H9 (cell line): ENCODE data around the gene HCN2. TPM values are rescaled to one million over a fixed set of nuclear protein-coding genes. Genes with fewer than 3 reads are reported as not detected.

Experiments used
- DNase-seq: peaks from one replicate; pipeline ENCODE4 v3.0.0-alpha.2; 2017
- H2AFZ ChIP-seq: one replicate; pipeline ENCODE4 v1.6.1; 2013; ENCODE audit warnings: mild to moderate bottlenecking, low read length, control low read depth, moderate library complexity
- H2AK5ac ChIP-seq: 2 replicates; pipeline ENCODE4 v1.6.1; 2013; ENCODE audit warnings: low read length, control low read depth, mixed read lengths; ENCODE audit not compliant: insufficient read length
- H2BK120ac ChIP-seq: one replicate; pipeline ENCODE4 v1.6.1; 2013; ENCODE audit warnings: low read depth, mild to moderate bottlenecking, low read length, control low read depth, inconsistent platforms; ENCODE audit not compliant: poor library complexity, severe bottlenecking
- H2BK12ac ChIP-seq: 2 replicates; pipeline ENCODE4 v1.6.1; 2013; ENCODE audit warnings: low read length, control low read depth, mixed read lengths, low read depth; ENCODE audit not compliant: insufficient read length
- H2BK15ac ChIP-seq: 2 replicates; pipeline ENCODE4 v1.6.1; 2013; ENCODE audit warnings: low read depth, low read length, control low read depth
- H2BK20ac ChIP-seq: one replicate; pipeline ENCODE4 v1.6.1; 2013; ENCODE audit warnings: low read depth, mild to moderate bottlenecking, low read length, control low read depth, inconsistent platforms; ENCODE audit not compliant: poor library complexity, severe bottlenecking
- H2BK5ac ChIP-seq: 2 replicates; pipeline ENCODE4 v1.6.1; 2013; ENCODE audit warnings: low read length, control low read depth, mixed read lengths; ENCODE audit not compliant: insufficient read length
- H3K14ac ChIP-seq: 2 replicates; pipeline ENCODE4 v1.6.1; 2013; ENCODE audit warnings: low read length, control low read depth; ENCODE audit not compliant: insufficient read depth
- H3K18ac ChIP-seq: 2 replicates; pipeline ENCODE4 v1.6.1; 2013; ENCODE audit warnings: low read depth, mild to moderate bottlenecking, mixed read lengths, low read length, control low read depth; ENCODE audit not compliant: insufficient read length
- H3K23ac ChIP-seq: 2 replicates; pipeline ENCODE4 v1.6.1; 2013; ENCODE audit warnings: low read length, control low read depth, mixed read lengths, low read depth; ENCODE audit not compliant: insufficient read length
- H3K23me2 ChIP-seq: 2 replicates; pipeline ENCODE4 v1.6.1; 2013; ENCODE audit warnings: low read depth, mild to moderate bottlenecking, mixed read lengths, low read length, control low read depth; ENCODE audit not compliant: insufficient read length, poor library complexity, severe bottlenecking
- H3K27ac ChIP-seq: 2 replicates; pipeline ENCODE4 v1.5.1; 2013; ENCODE audit warnings: low read length, control low read depth, mixed read lengths, low read depth; ENCODE audit not compliant: insufficient read length
- H3K27me3 ChIP-seq: 2 replicates; pipeline ENCODE4 v1.6.1; 2013; ENCODE audit warnings: low read length, control low read depth, inconsistent platforms; ENCODE audit not compliant: insufficient read depth
- H3K4ac ChIP-seq: 2 replicates; pipeline ENCODE4 v1.6.1; 2013; ENCODE audit warnings: low read depth, mild to moderate bottlenecking, control low read depth, inconsistent platforms, low read length, moderate library complexity
- H3K4me1 ChIP-seq: 2 replicates; pipeline ENCODE4 v1.6.1; 2013; ENCODE audit warnings: low read length, control low read depth, inconsistent platforms; ENCODE audit not compliant: insufficient read depth
- H3K4me2 ChIP-seq: 2 replicates; pipeline ENCODE4 v1.6.1; 2013; ENCODE audit warnings: low read length, control low read depth, mixed read lengths; ENCODE audit not compliant: insufficient read length, insufficient read depth
- H3K56ac ChIP-seq: 2 replicates; pipeline ENCODE4 v1.6.1; 2013; ENCODE audit warnings: low read depth, mild to moderate bottlenecking, mixed read lengths, low read length, control low read depth; ENCODE audit not compliant: insufficient read length
- H3K79me1 ChIP-seq: 2 replicates; pipeline ENCODE4 v1.6.1; 2013; ENCODE audit warnings: low read depth, mild to moderate bottlenecking, moderate library complexity, low read length, control low read depth, inconsistent platforms; ENCODE audit not compliant: insufficient read depth, poor library complexity, severe bottlenecking
- H3K79me2 ChIP-seq: 2 replicates; pipeline ENCODE4 v1.6.1; 2013; ENCODE audit warnings: low read length, control low read depth, inconsistent platforms; ENCODE audit not compliant: insufficient read depth
- H3K9ac ChIP-seq: 2 replicates; pipeline ENCODE4 v1.6.1; 2013; ENCODE audit warnings: low read length, control low read depth, mixed read lengths; ENCODE audit not compliant: insufficient read length; ENCODE audit errors: extremely low read depth
- H3K9me3 ChIP-seq: one replicate; pipeline ENCODE4 v1.6.1; 2013; ENCODE audit warnings: low read depth, low read length, inconsistent platforms; ENCODE audit not compliant: control insufficient read depth
- H3T11ph ChIP-seq: one replicate; pipeline ENCODE4 v1.6.1; 2013; ENCODE audit warnings: mild to moderate bottlenecking, low read length, control low read depth, inconsistent platforms
- H4K20me1 ChIP-seq: one replicate; pipeline ENCODE4 v1.6.1; 2013; ENCODE audit not compliant: control insufficient read depth, insufficient read length, insufficient read depth
- H4K5ac ChIP-seq: 2 replicates; pipeline ENCODE4 v1.6.1; 2013; ENCODE audit warnings: low read depth, mild to moderate bottlenecking, mixed read lengths, low read length, control low read depth; ENCODE audit not compliant: insufficient read length
- H4K8ac ChIP-seq: replicated peaks from 2 replicates; pipeline ENCODE4 v1.6.1; 2013; ENCODE audit warnings: low read length, control low read depth, mixed read lengths, low read depth; ENCODE audit not compliant: insufficient read length
- H4K91ac ChIP-seq: 2 replicates; pipeline ENCODE4 v1.6.1; 2013; ENCODE audit warnings: low read depth, mild to moderate bottlenecking, moderate library complexity, mixed read lengths, low read length, control low read depth; ENCODE audit not compliant: insufficient read length
- H3K27ac Mint-ChIP-seq, 3 experiments: 2 replicates in 2 of 3; 3 replicates in 1 of 3; pipeline ENCODE4 v1.8.0; 2020 to 2021; ENCODE audit warnings: mixed read lengths in 3 of 3, mild to moderate bottlenecking in 1 of 3, moderate library complexity in 1 of 3
- H3K27me3 Mint-ChIP-seq: 2 replicates; pipeline ENCODE4 v1.8.0; 2021; ENCODE audit warnings: low read depth, mild to moderate bottlenecking, moderate library complexity, mixed read lengths
- H3K36me3 Mint-ChIP-seq, 3 experiments: 2 replicates in 2 of 3; 3 replicates in 1 of 3; pipeline ENCODE4 v1.8.0; 2020 to 2021; ENCODE audit warnings: low read depth in 3 of 3, mixed read lengths in 3 of 3; ENCODE audit not compliant: insufficient read depth in 1 of 3
- H3K4me1 Mint-ChIP-seq, 2 experiments: 2 replicates each; pipeline ENCODE4 v1.8.0; 2020; ENCODE audit warnings: mixed read lengths in 2 of 2
- H3K4me3 Mint-ChIP-seq, 2 experiments: 2 replicates in 1 of 2; 3 replicates in 1 of 2; pipeline ENCODE4 v1.8.0; 2020 to 2021; ENCODE audit warnings: mild to moderate bottlenecking in 2 of 2, mixed read lengths in 2 of 2, moderate library complexity in 1 of 2
- H3K9me3 Mint-ChIP-seq, 2 experiments: 2 replicates in 1 of 2; 3 replicates in 1 of 2; pipeline ENCODE4 v1.8.0; 2020; ENCODE audit warnings: mild to moderate bottlenecking in 2 of 2, mixed read lengths in 2 of 2, moderate library complexity in 1 of 2
- WGBS: extraction: QIAGEN DNeasy Blood & Tissue Kit; methylation state at CpG from one replicate; pipeline ENCODE4 v1.1.7; 2013; ENCODE audit warnings: missing lambda C conversion rate, low lambda C conversion rate, mixed read lengths; ENCODE audit not compliant: insufficient read length; ENCODE audit errors: extremely low coverage; 5-methylcytosine and 5-hydroxymethylcytosine counted together
- total RNA-seq: library from RNA; stranded (reverse); gene quantifications from 2 replicates; pipeline ENCODE4 v1.2.1, GENCODE V29; 2021
- TF ChIP-seq, protein P1 (sequence below): fragments of 200-600 bp; sonication (generic); conservative IDR thresholded peaks from 3 replicates; pipeline ENCODE4 v1.8.0; 2021; ENCODE audit warnings: antibody characterized with exemption, mild to moderate bottlenecking

The HCN2 gene
- total RNA-seq, 1 experiment from 2014 or later, result 3.7 TPM

DNA sequence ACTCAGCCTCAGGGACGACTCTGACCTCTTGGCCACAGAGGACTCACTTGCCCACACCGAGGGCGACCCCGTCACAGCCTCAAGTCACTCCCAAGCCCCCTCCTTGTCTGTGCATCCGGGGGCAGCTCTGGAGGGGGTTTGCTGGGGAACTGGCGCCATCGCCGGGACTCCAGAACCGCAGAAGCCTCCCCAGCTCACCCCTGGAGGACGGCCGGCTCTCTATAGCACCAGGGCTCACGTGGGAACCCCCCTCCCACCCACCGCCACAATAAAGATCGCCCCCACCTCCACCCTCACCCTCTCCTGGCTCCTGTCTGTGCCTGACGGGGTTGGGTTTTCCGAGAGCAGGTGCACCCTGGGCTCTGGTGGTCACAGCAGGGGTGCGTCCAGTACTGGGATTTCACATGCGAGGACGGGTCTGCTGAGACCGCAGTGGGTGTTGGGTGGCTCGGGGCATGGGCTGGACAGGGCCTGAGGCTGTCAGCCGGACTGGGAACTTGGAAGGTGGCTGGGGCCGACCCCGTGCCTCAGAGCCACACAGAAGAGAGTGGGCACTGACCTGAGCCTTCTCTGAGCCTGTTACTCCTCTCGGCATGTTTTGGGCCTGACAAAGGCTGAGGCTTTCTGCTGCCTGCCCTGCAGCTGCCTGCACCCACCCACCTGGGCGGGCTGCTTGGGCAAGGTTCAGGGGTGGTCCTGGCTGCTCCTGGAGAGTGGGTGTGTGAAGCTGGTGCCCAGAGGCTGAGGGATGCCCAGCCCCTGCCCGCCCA lies 6.3 kb upstream of the HCN2 start:
- Histone ChIP-seq H2BK120ac (no peak overlapping the region), H2BK5ac (no peak overlapping the region), H4K8ac (no peak overlapping the region), H3K27ac (no peak overlapping the region), H3K9ac (no peak overlapping the region), H3K4me2 (no peak overlapping the region), H3T11ph (no peak overlapping the region), H2AFZ (no peak overlapping the region), H3K18ac (no peak overlapping the region), H3K56ac (no peak overlapping the region), H2BK20ac (no peak overlapping the region), H2BK15ac (no peak overlapping the region), H3K23me2 (no peaks in the 10 kb centered on the region), H3K9me3 (no peaks in the 10 kb centered on the region), H3K23ac (no peak overlapping the region), H3K4me1 (no peaks in the 10 kb centered on the region), H4K20me1 (no peaks in the 10 kb centered on the region), H3K79me1 (peaks cover 3% of the 10 kb centered on the region), H3K4ac (no peak overlapping the region), H2BK12ac (no peak overlapping the region), H3K14ac (no peak overlapping the region), H3K79me2 (peaks cover under 1% of the 10 kb centered on the region; the same call in 1 of the 2 replicates), H4K5ac (no peak overlapping the region), H3K27me3 (no peaks in the 10 kb centered on the region; the same call in 1 of the 2 replicates), H4K91ac (no peak overlapping the region), H2AK5ac (no peak overlapping the region)
- DNase-seq, result no peak
- Mint-ChIP-seq H3K4me3 (no peak overlapping the region), H3K27me3 (peaks cover 5% of the 10 kb centered on the region), H3K27ac (peak overlapping the region in 1 of 3 experiments; percentile 86; a peak in 2 of 7 replicates), H3K9me3 (no peaks in the 10 kb centered on the region), H3K4me1 (peaks cover 4 to 9% of the 10 kb centered on the region in 2 experiments), H3K36me3 (peaks cover under 1 to 22% (median 21%) of the 10 kb centered on the region in 3 experiments; a peak in 5 of 7 replicates)
- WGBS, result no CpG with 5 or more reads among the region's 27 CpGs
- TF ChIP-seq, protein P1, sequence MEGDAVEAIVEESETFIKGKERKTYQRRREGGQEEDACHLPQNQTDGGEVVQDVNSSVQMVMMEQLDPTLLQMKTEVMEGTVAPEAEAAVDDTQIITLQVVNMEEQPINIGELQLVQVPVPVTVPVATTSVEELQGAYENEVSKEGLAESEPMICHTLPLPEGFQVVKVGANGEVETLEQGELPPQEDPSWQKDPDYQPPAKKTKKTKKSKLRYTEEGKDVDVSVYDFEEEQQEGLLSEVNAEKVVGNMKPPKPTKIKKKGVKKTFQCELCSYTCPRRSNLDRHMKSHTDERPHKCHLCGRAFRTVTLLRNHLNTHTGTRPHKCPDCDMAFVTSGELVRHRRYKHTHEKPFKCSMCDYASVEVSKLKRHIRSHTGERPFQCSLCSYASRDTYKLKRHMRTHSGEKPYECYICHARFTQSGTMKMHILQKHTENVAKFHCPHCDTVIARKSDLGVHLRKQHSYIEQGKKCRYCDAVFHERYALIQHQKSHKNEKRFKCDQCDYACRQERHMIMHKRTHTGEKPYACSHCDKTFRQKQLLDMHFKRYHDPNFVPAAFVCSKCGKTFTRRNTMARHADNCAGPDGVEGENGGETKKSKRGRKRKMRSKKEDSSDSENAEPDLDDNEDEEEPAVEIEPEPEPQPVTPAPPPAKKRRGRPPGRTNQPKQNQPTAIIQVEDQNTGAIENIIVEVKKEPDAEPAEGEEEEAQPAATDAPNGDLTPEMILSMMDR, result no peak
